Lung (tissue), 12 donors: ENCODE results near the gene SLC11A1. TPM values are rescaled to one million over a fixed set of nuclear protein-coding genes. Genes with fewer than 3 reads are reported as not detected.

Experiments
- ATAC-seq: fragments of 200-7000 bp; cut with Tn5 transposase; one replicate; pipeline ENCODE4 v1.9.1; 2020; ENCODE audit warnings: moderate number of reproducible peaks; ENCODE audit not compliant: insufficient read depth, low FRiP score
- DNase-seq, 3 donors: peaks; one replicate each; pipeline ENCODE4 v3.0.0-alpha.2; 2013 to 2017
- H3K27ac ChIP-seq, 2 donors: one replicate each; pipeline ENCODE4 v1.5.1; 2013; ENCODE audit warnings: mild to moderate bottlenecking in 2 of 2, moderate library complexity in 2 of 2, control low read depth in 1 of 2, inconsistent platforms in 1 of 2, low read depth in 1 of 2, low read length in 1 of 2
- H3K27me3 ChIP-seq, 3 donors: one replicate each; pipeline ENCODE4 v1.5.1; 2013; ENCODE audit warnings: low read length in 2 of 3; ENCODE audit not compliant: control insufficient read depth in 3 of 3, insufficient read depth in 3 of 3
- H3K36me3 ChIP-seq, 4 donors: one replicate each; pipeline ENCODE4 v1.5.1; 2013; ENCODE audit warnings: low read length in 4 of 4, mild to moderate bottlenecking in 1 of 4, moderate library complexity in 1 of 4; ENCODE audit not compliant: control insufficient read depth in 4 of 4, insufficient read depth in 4 of 4
- H3K4me1 ChIP-seq, 5 donors: one replicate each; pipeline ENCODE4 v1.5.1; 2013; ENCODE audit warnings: low read length in 5 of 5, mild to moderate bottlenecking in 2 of 5, moderate library complexity in 1 of 5; ENCODE audit not compliant: control insufficient read depth in 5 of 5, insufficient read depth in 5 of 5
- H3K4me3 ChIP-seq: one replicate; pipeline ENCODE4 v1.5.1; 2013; ENCODE audit warnings: mild to moderate bottlenecking, control low read depth, moderate library complexity
- H3K9ac ChIP-seq, 2 donors: one replicate each; pipeline ENCODE4 v1.5.1; 2013; ENCODE audit warnings: low read length in 2 of 2, control low read depth in 1 of 2; ENCODE audit not compliant: insufficient read depth in 1 of 2
- H3K9me3 ChIP-seq, 4 donors: one replicate each; pipeline ENCODE4 v1.5.1; 2013; ENCODE audit warnings: low read length in 3 of 4, mild to moderate bottlenecking in 1 of 4, moderate library complexity in 1 of 4; ENCODE audit not compliant: control insufficient read depth in 4 of 4, insufficient read depth in 3 of 4
- WGBS, 2 donors: extraction: QIAGEN DNeasy Blood & Tissue Kit; methylation state at CpG; one replicate each; pipeline ENCODE4 v1.1.7; 2013; 5-methylcytosine and 5-hydroxymethylcytosine counted together
- polyA plus RNA-seq, 2 donors: library from polyadenylated mRNA; stranded (reverse); fragments of 200-250 nt; gene quantifications; one replicate each; pipeline ENCODE4 v1.2.1, GENCODE V29; 2013
- total RNA-seq, 2 donors: library from RNA; depleted of rRNA in 1 of 2; stranded (reverse); fragments of >200 nt in 1 of 2; gene quantifications; one replicate each; pipeline ENCODE4 v1.2.1, GENCODE V29; 2014 to 2021
- TF ChIP-seq, protein P1 (sequence below): IDR thresholded peaks from 2 replicates; pipeline ENCODE4 v1.5.1; 2012; ENCODE audit warnings: mild to moderate bottlenecking; ENCODE audit errors: control extremely low read depth, extremely low read depth
- donor health status: control.
- donor health status: control.
- donor health status: Bipolar disorder and iron deficiency.
- donor health status: healthy.
- donor health status: DM: yes; HTN: yes; CAD: no.

Gene SLC11A1
- total and polyA plus RNA-seq, 4 donors: 57.6 to 359 (median 234) TPM

DNA sequence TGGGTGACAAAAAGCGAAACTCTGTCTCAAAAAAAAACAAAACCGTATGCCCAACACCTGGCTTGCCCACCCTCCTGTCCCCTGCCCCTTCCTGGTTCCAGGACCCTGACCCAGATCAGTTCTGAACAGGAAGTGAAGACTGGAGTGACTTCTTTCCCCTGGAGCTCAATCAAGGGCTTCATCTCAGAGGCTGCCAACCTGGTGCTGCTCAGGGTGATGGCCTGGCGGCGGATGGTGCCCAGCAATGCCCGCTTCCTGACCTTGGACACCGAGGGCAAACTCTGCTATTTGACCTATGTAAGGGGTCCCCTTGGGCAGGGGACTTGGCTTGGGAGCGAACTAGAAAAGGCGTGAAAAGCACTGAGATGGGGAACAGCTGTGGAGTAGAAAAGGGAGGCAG, 19.5 kb upstream of the SLC11A1 start:
- Histone ChIP-seq H3K27ac (no peak overlapping the region), H3K9me3 (peaks cover 0 to 5% (median 0%) of the 10 kb centered on the region in 4 donors), H3K36me3 (no peaks in the 10 kb centered on the region), H3K4me1 (peaks cover 0 to 5% (median 0%) of the 10 kb centered on the region in 5 donors), H3K9ac (no peak overlapping the region), H3K27me3 (no peaks in the 10 kb centered on the region), H3K4me3 (no peak overlapping the region)
- WGBS, 2 donors: 90 to 93% methylated on average over 8 of the region's 8 CpGs
- no peak for ATAC-seq
- TF ChIP-seq, protein P1, sequence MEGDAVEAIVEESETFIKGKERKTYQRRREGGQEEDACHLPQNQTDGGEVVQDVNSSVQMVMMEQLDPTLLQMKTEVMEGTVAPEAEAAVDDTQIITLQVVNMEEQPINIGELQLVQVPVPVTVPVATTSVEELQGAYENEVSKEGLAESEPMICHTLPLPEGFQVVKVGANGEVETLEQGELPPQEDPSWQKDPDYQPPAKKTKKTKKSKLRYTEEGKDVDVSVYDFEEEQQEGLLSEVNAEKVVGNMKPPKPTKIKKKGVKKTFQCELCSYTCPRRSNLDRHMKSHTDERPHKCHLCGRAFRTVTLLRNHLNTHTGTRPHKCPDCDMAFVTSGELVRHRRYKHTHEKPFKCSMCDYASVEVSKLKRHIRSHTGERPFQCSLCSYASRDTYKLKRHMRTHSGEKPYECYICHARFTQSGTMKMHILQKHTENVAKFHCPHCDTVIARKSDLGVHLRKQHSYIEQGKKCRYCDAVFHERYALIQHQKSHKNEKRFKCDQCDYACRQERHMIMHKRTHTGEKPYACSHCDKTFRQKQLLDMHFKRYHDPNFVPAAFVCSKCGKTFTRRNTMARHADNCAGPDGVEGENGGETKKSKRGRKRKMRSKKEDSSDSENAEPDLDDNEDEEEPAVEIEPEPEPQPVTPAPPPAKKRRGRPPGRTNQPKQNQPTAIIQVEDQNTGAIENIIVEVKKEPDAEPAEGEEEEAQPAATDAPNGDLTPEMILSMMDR: no peak
- DNase-seq: no peak

DNA sequence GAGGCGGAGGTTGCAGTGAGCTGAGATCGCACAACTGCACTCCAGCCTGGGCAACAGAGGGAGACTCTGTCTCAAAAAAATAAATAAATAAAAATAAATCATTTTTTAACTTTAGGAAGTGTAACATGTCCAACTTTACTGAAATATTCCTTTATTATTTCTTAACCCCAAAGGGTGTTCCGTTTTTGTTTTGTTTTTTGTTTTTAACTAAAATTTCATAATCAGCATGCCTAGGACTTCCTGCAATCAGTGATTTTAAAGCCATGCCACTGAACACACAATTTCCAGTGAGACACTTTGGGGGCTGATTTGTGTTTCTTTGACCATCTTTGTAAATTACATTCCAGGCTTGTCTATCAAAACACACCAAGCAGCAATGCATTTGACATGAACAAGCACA, 18.3 kb upstream of the SLC11A1 start:
- TF ChIP-seq, protein P1: no peak
- Histone ChIP-seq H3K36me3 (no peaks in the 10 kb centered on the region), H3K9me3 (peaks cover 0 to 5% (median 0%) of the 10 kb centered on the region in 4 donors), H3K9ac (no peak overlapping the region), H3K4me3 (no peak overlapping the region), H3K4me1 (peaks cover 0 to 8% (median under 1%) of the 10 kb centered on the region in 5 donors), H3K27me3 (no peaks in the 10 kb centered on the region), H3K27ac (no peak overlapping the region)
- DNase-seq: no peak
- no peak for ATAC-seq
- 62 to 79% methylated on average over 3 of the region's 3 CpGs for WGBS, 2 donors

DNA sequence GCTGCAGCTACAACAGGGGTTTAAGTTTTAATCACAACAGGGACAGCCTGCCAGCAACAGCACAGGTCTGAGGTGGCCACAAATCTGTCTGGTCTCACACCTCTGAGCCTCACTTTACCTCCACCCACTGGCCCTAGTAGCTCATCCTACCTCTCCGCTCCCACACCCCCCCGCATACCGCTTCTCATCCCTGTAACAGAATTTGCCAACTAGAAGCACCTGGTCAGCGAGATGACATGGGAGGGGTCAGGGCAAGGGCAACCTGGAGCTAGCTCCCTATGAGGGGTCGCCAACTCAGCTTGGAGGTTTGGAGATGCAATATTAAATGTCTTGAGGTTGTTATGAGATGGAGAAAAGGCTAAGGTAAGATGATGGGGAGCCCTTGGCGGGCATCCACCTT, 17.9 kb upstream of the SLC11A1 start:
- WGBS, 2 donors: 80 to 93% methylated on average over 6 of the region's 6 CpGs
- H3K9me3 ChIP-seq: peaks cover 0 to 5% (median 0%) of the 10 kb centered on the region in 4 donors
- ATAC-seq (no peak), DNase-seq (no peak)
- H3K9ac ChIP-seq: no peak overlapping the region
- no peak overlapping the region for H3K4me3 ChIP-seq
- H3K27ac ChIP-seq: peak overlapping the region in 1 of 2 donors; percentile 66
- TF ChIP-seq, protein P1: no peak
- peaks cover 0 to 12% (median 4%) of the 10 kb centered on the region in 5 donors for H3K4me1 ChIP-seq
- no peaks in the 10 kb centered on the region for H3K27me3 ChIP-seq
- H3K36me3 ChIP-seq: no peaks in the 10 kb centered on the region
